K562 (cell line): ENCODE results near the gene ATRN. TPM values are rescaled to one million over a fixed set of nuclear protein-coding genes. Genes with fewer than 3 reads are reported as not detected.

ENCODE experiments used
- ATAC-seq: fragments of 200-7000 bp; cut with Tn5 transposase; 3 replicates; pipeline ENCODE4 v1.9.1; 2020; ENCODE audit warnings: moderate library complexity
- BruUV-seq: library from RNA; stranded (reverse); fragments of 400-500 nt; replicated peaks from 2 replicates; lab custom pipeline; 2021; lab: Mats Ljungman, UMichigan
- CTCF ChIA-PET: fragments of 300-600 bp; formaldehyde crosslinking; extraction: SDS; loops from one replicate; lab custom pipeline; 2021; ENCODE audit warnings: low intra/inter-chr PET ratio; lab: Yijun Ruan, JAX
- POLR2A ChIA-PET: fragments of 300-600, 350-650 bp; sonication (Branson Sonifier 250); formaldehyde crosslinking; extraction: SDS; loops from one replicate; lab custom pipeline; 2021; ENCODE audit warnings: antibody characterized with exemption, inconsistent platforms; lab: Yijun Ruan, JAX
- DNase-seq, 4 experiments: peaks; one replicate each; pipeline versions ENCODE4 v3.0.0 to v3.0.0-alpha.2; 2011 to 2018; ENCODE audit warnings: low spot score in 3 of 4, mixed read lengths in 3 of 4; ENCODE audit errors: extremely low read depth in 1 of 4
- FAIRE-seq: peaks from 2 replicates; lab custom pipeline; 2011; peaks lifted over from hg19 to GRCh38; lab: Jason Lieb, UNC
- H2AFZ ChIP-seq: 2 replicates; pipeline ENCODE4 v1.6.0; 2011; ENCODE audit warnings: low read depth, low read length, control low read depth, inconsistent platforms
- H3K27ac ChIP-seq: fragments of 200-600 bp; 3 replicates; pipeline ENCODE4 v1.8.0; 2011; ENCODE audit warnings: low read depth, mild to moderate bottlenecking, control low read depth, inconsistent platforms, low read length, moderate library complexity, mixed read lengths; ENCODE audit errors: extremely low read depth
- H3K27me3 ChIP-seq, 2 experiments: fragments of 300-600 bp in 1 of 2; 2 replicates in 1 of 2; 3 replicates in 1 of 2; pipeline versions ENCODE4 v1.6.0 to v1.8.0; 2011; ENCODE audit warnings: inconsistent platforms in 2 of 2, low read length in 2 of 2, mild to moderate bottlenecking in 1 of 2, mixed read lengths in 1 of 2, moderate library complexity in 1 of 2; ENCODE audit not compliant: control insufficient read depth in 2 of 2, insufficient read depth in 2 of 2
- H3K36me3 ChIP-seq: fragments of 300-600 bp; 3 replicates; pipeline ENCODE4 v1.8.0; 2011; ENCODE audit warnings: mild to moderate bottlenecking, low read length, inconsistent platforms; ENCODE audit not compliant: control insufficient read depth, insufficient read depth
- H3K4me1 ChIP-seq, 2 experiments: fragments of 200-600 bp in 1 of 2; replicated peaks in 1 of 2; 2 replicates in 1 of 2; 3 replicates in 1 of 2; pipeline versions ENCODE4 v1.5.1 to v1.8.0; 2011; ENCODE audit warnings: inconsistent platforms in 2 of 2, low read length in 2 of 2, mild to moderate bottlenecking in 1 of 2, mixed read lengths in 1 of 2, moderate library complexity in 1 of 2; ENCODE audit not compliant: control insufficient read depth in 2 of 2, insufficient read depth in 2 of 2
- H3K4me2 ChIP-seq: 2 replicates; pipeline ENCODE4 v1.6.1; 2011; ENCODE audit warnings: low read length, control low read depth, inconsistent platforms, mixed read lengths; ENCODE audit not compliant: insufficient read depth
- H3K4me3 ChIP-seq: fragments of 200-600 bp; sonication (generic), shearing (Covaris generic); 2 replicates; pipeline ENCODE4 v1.5.1; 2016; ENCODE audit warnings: control low read depth, inconsistent platforms
- H3K79me2 ChIP-seq: fragments of 200-600 bp; 3 replicates; pipeline ENCODE4 v1.8.0; 2011; ENCODE audit warnings: low read length, inconsistent platforms; ENCODE audit not compliant: control insufficient read depth, insufficient read depth
- H3K9ac ChIP-seq, 2 experiments: 2 replicates each; pipeline versions ENCODE4 v1.6.0 to v1.6.1; 2011; ENCODE audit warnings: low read depth in 2 of 2, low read length in 2 of 2, control low read depth in 1 of 2, inconsistent platforms in 1 of 2, mild to moderate bottlenecking in 1 of 2, mixed read lengths in 1 of 2; ENCODE audit not compliant: insufficient read depth in 1 of 2
- H3K9me1 ChIP-seq: one replicate; pipeline ENCODE4 v1.6.0; 2011; ENCODE audit warnings: inconsistent platforms, mild to moderate bottlenecking, low read length, moderate library complexity; ENCODE audit not compliant: control insufficient read depth, insufficient read depth
- H3K9me3 ChIP-seq: replicated peaks from 2 replicates; pipeline ENCODE4 v1.5.1; 2011; ENCODE audit warnings: low read depth, low read length, inconsistent platforms; ENCODE audit not compliant: control insufficient read depth, insufficient read depth
- H4K20me1 ChIP-seq: replicated peaks from 2 replicates; pipeline ENCODE4 v1.6.1; 2011; ENCODE audit warnings: low read length, inconsistent platforms, mixed read lengths; ENCODE audit not compliant: control insufficient read depth, insufficient read depth
- C11orf30 ChIP-seq: fragments of 450-650 bp; IDR thresholded peaks from 2 replicates; pipeline ENCODE4 v1.6.1; 2016; ENCODE audit warnings: low read depth, mild to moderate bottlenecking
- TBP ChIP-seq: optimal IDR thresholded peaks from 2 replicates; pipeline ENCODE3; 2011; ENCODE audit warnings: low read depth, low read length, improper control_type of control experiment
- ZMIZ1 ChIP-seq, 2 experiments: fragments of 150-350 bp in 1 of 2; IDR thresholded peaks; 2 replicates each; pipeline ENCODE4 v1.6.1; 2012 to 2016; ENCODE audit warnings: low read depth in 2 of 2, low read length in 2 of 2, mild to moderate bottlenecking in 1 of 2, moderate library complexity in 1 of 2
- ZNF23 ChIP-seq: fragments of 250-450 bp; sonication (Bioruptor Pico); IDR thresholded peaks from 2 replicates; pipeline ENCODE4 v1.4.0; 2020; ENCODE audit warnings: mild to moderate bottlenecking
- WGBS: fragments of 100-300 bp; shearing (Covaris generic); methylation state at CpG from one replicate; pipeline ENCODE4 v1.1.6; 2016; ENCODE audit warnings: low coverage, mixed read lengths; ENCODE audit not compliant: insufficient coverage; ENCODE audit errors: missing lambda C conversion rate; 5-methylcytosine and 5-hydroxymethylcytosine counted together
- in situ Hi-C: fragments of 300-500 bp; cut with MboI; formaldehyde crosslinking; loops from 4 replicates; pipeline ENCODE4 v1.15.0; 2018; ENCODE audit warnings: inconsistent platforms, mixed read lengths
- intact Hi-C: fragments of 100-400 bp; cut with micrococcal nuclease; formaldehyde crosslinking; loops from 2 replicates; pipeline ENCODE4 v1.14.2; 2022
- polyA plus RNA-seq, 8 experiments: library from polyadenylated mRNA; depleted of rRNA in 4 of 8; stranded (reverse) in 5 of 8; unstranded in 3 of 8; fragments of >200 nt; fragmentation: Nextera tagmentation in 2 of 8; fragmentation: Illumina TruSeq in 1 of 8; extraction: Ambion mirVana in 2 of 8; extraction: Trizol in 1 of 8; gene quantifications; 2 replicates each; pipeline versions ENCODE4 v1.2.1 to v1.2.3, GENCODE V29; 2011 to 2014; ENCODE audit warnings: inconsistent platforms in 1 of 8, missing spikeins in 1 of 8
- total RNA-seq, 7 experiments: library from RNA; depleted of rRNA in 6 of 7; stranded (reverse); fragments of >200 nt in 6 of 7; fragmentation: Illumina TruSeq in 2 of 7; extraction: Trizol in 2 of 7; gene quantifications; 2 replicates each; pipeline versions ENCODE4 v1.2.1 to v1.2.3, GENCODE V29; 2011 to 2021; ENCODE audit warnings: low replicate concordance in 1 of 7

The ATRN gene
- total and polyA plus RNA-seq, 9 of the 15 experiments (the other 6 are each of a cell fraction or from before 2014, with no cell fraction given), result 0.69 to 16.5 (median 7.6) TPM

GRCh38 chr20:3635346-3635745, 164.5 kb downstream of the ATRN start:
- in situ Hi-C loops (no loop called here), intact Hi-C loops (no loop called here)
- H2AFZ ChIP-seq, result no peak overlapping the region
- WGBS, result 93% methylated on average over 1 of the region's 1 CpG
- H3K4me3 ChIP-seq, result no peak overlapping the region
- H4K20me1 ChIP-seq, result no peaks in the 10 kb centered on the region
- H3K9ac ChIP-seq, result no peak overlapping the region
- no peak overlapping the region for H3K4me2 ChIP-seq
- no peaks in the 10 kb centered on the region for H3K36me3 ChIP-seq
- no peaks in the 10 kb centered on the region for H3K9me3 ChIP-seq
- H3K79me2 ChIP-seq, result no peaks in the 10 kb centered on the region
- FAIRE-seq, result no peak
- CTCF ChIA-PET, result no interaction called here
- H3K9me1 ChIP-seq, result no peaks in the 10 kb centered on the region
- TF ChIP-seq ZMIZ1 (IDR thresholded peaks at IDR 0.05; ENCODE audit: low read depth in 2 of 2, low read length in 2 of 2), result no peak
- no peak for TF ChIP-seq ZNF23
- TF ChIP-seq C11orf30, result no peak
- TF ChIP-seq TBP, result no peak
- TF ChIP-seq, all 486 proteins: peak for 0
- no peaks in the 10 kb centered on the region for H3K4me1 ChIP-seq
- DNase-seq (no peak), ATAC-seq (no peak)
- H3K27me3 ChIP-seq, result no peaks in the 10 kb centered on the region
- H3K27ac ChIP-seq, result no peak overlapping the region
- BruUV-seq, result no TSS peak
- POLR2A ChIA-PET, result no interaction called here
